CD4-positive, alpha-beta T cell treated with Interferon alpha-2 for 1 hour (primary cell): Measurements from ENCODE around the gene MAP3K14.
A peak's percentile ranks its signal among the peaks of the same experiment; 100 is the strongest.

Source experiments
- DNase-seq, 2 donors: peaks; one replicate each; pipeline ENCODE4 v3.0.0-alpha.2; 2020 to 2022

The MAP3K14 gene

DNA sequence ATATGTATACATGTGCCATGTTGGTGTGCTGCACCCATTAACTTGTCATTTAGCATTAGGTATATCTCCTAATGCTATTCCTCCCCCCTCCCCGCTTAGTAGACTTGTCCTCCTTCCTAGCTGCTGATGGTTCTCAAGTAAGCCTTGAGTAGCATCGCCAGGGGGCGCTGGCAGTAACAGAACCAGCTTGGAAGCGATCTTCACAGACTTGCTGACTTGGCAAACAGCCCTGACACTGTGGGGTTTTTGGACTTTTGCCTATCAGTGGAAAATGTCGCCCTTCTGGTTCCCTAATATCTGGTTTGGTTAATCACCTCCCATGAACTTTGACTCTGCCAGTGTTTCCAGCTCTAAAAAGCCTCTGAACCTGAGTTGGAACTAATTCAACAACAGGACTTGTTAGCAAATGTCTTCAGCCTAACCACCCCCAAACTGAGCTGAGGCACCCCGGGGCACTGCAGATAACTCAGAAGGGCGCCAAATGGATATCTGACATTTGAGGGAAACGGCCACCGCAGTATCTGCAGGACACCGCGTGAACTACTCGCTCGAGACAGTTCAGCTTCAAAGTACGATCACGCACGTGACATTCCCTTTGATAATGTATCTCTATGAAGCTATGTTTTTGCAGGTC lies 39.5 kb downstream of the MAP3K14 start:
- DNase-seq, result peak; percentile 89 to 91

- DNase-seq, result no peak
Measured at GRCh38 chr17:45276031-45276430, 40.8 kb downstream of the MAP3K14 start.

- DNase-seq, result no peak
Measured at GRCh38 chr17:45274033-45274432, 42.8 kb downstream of the MAP3K14 start.

DNA sequence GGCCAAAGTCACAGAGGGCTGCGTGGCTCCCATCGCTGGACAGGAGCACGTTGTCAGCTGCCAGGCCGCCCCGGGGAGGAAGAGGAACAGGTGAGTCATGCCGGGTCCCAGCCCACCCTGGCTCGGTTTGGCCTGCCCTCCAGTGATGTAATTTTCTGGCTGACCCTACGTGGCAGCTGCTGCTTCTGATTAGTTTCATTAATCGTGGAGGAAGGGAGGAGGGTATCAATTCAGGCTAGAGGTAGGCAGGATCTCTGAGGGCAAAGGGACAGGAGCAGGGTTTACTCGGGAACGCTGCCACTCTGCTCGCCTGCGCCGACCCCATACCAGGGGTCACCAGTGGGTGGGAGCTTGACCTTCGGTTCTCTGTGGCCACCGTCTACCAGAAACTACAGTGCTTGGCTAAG lies 43.3 kb downstream of the MAP3K14 start:
- no peak for DNase-seq

- DNase-seq, result no peak
Measured at GRCh38 chr17:45271603-45272002, 45.2 kb downstream of the MAP3K14 start.

DNA sequence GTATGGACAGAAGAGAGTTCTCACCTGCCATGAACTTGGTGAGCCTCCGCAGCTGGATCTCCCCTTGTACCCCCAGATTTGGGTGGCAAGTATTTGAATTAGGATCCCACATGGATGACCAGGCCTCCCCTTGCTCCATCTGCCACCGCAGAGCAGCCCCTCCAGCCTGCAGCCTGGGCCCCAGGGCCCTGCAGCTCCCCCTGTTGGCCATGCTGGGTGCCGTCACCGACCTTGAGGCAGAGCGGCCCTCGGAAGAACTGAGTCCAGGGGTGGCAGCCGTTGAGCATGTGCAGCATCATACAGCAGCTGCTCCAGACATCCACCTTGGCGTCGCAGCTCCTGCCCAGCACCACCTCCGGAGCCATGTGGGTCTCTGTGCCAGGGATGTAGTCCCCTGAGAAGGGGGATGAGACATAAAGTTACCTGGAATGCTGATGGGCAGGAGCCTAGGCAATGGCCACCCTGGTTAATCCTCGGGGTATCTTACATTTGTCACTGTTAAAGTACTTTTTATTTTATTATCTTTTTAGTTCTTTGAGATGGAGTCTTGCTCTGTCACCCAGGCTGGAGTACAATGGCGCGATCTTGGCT lies 45.9 kb downstream of the MAP3K14 start:
- DNase-seq, result peak; percentile 37 to 61

GRCh38 chr17:45269912-45270311 lies 46.9 kb downstream of the MAP3K14 start:
- DNase-seq, result no peak

DNA sequence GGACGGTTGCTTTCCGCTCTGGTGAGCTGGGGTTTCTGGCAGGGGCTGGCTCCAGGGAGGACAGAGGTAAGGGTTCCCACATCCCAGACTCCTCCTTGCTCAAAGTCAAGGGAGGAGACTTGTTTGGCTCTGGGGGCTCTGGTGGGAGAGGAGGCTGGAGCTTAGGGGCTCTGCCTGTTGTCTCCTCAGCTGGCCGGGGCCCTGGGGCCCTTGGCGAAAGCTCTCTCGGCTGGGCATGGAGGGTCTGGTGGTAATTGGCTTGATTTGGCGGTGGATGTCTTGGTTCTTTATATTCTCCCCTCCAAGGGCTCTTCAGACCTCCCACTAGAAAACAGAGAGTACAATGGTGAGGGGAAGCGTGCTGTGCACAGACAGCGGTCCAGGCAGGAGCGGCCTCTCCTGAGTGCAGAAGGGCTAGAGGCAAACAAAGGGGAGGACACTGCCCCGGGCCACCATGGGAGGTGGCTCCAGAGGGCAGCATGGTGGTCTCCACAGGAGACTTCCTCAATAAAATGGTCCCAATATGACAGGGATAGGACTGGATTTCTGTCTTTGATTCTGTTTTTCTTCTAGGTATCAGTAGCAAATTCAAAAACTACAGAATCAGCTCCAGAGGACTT lies 49.3 kb downstream of the MAP3K14 start:
- no peak for DNase-seq

GRCh38 chr17:45266372-45266926 lies 50.4 kb downstream of the MAP3K14 start:
- DNase-seq, result no peak

- no peak for DNase-seq
Measured at GRCh38 chr17:45265821-45266220, 51.0 kb downstream of the MAP3K14 start.

- no peak for DNase-seq
Measured at GRCh38 chr17:45264988-45265387, 51.8 kb downstream of the MAP3K14 start.

GRCh38 chr17:45264430-45264829 lies 52.4 kb downstream of the MAP3K14 start:
- no peak for DNase-seq

DNA sequence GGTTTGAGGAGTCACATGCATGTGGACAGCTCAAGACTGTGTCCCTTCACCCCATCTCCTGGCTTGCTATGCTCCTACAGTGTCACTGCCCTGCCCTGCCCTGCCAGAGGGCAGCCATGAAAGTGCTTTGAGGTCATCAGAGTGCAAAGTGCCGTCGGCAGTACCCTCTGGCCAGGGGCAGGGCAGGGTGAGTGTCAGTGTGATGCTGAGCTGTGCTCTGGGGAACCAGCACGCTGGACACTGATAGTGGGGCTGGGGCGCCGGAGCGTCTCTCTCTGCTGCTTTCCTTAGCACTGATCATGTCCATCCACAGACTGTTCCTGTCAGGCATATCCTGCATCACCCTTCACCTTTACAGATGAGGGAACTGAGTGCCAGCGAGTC lies 53.4 kb downstream of the MAP3K14 start:
- no peak for DNase-seq

GRCh38 chr17:45262516-45263476 lies 54.0 kb downstream of the MAP3K14 start:
- DNase-seq, result no peak

DNA sequence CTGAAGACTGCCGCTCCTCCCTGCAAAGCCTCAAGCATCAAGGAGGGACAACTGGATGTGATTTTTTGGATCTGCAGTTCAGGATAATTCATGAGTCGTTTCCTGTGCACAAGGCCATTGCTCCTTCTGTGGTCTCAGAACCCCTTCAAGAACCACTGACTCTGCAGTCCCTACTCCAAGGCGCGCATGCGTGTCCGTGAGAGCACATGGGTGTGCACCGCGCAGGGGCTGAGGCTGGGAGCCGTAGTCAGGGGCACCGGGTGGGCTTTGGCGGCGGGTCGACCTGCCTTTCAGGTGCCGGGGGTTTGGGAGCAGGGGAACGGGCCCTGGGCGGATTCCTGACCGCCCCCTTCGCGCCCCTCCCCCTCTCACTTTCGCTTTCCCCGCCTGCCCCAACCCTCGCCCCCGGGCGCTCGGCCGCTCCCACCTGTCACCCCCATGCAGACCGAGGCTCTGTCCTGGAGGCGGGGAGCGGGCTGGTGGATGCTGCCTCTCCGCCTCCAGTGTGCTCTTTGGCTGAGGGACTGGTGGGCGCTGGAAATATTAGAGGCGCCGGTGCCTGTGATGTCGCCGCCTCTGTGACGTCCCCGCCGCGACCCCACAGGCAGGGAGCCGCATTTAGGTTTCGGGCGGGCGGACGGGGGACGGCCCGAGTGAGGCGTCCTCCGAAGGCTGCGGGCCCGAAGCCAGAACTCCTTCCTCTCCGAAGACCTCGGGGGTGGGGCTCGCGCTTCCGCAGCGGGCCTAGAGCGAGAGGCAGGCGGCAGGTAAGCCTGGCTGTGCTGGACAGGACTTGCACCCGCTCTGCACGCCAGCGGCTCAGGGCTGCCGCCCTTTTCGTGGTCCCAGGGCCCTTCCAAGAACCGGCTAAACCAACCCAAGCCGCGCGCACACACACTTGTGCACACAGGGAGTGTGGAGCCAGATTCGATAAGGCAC lies 55.0 kb downstream of the MAP3K14 start, which contains the start of gene SPATA32:
TSS of gene SPATA32 (minus strand) at position 518 of the 939 bp plus-strand sequence. CDS start at position 440, 78 bp downstream.
- DNase-seq, result peak; percentile 55 to 68

DNA sequence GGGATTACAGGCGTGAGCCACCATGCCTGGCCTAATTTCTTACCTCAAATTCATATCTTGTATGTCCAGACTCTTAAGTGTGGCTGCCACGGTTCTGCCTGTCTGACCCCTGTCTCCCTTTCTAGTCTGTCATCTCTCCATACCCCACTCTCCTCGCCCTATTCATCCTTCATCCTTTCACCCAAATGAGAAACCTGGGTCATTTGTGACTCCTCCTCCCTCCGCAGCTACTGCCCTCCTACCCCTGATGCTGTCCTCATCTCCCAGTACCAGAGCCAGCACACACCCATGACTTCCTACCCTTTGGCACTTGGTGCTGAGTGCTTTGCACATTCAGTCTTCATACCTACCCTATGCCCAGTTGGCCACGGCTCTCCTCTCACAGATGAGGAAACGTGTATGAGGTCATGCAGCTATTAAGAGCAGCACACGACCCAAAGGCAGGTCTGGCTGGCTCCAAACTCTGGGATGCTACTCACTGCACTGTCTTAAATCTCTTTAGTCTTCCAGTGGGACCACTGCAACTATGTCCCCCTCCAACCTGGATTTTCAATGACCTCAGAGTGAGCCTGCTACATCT lies 56.5 kb downstream of the MAP3K14 start:
- DNase-seq, result no peak

DNA sequence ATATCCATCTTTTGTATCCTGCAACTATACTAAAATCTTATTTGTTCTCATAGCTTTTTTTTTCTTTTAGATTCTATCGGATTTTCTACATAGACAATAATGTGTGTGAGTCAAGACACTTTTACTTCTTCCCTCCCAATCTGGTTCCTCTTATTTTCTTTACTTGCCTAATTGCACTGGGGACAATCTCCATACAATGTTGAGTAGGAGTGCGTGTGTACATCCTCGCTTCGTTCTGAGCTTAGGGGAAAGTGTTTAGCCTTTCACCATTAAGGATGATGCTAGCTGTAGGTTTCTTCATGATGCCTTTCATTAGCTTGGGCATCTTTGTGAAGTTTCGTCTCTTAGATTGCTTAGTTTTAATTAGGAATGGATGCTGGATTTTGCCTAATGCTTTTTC lies 57.8 kb downstream of the MAP3K14 start:
- no peak for DNase-seq

GRCh38 chr17:45257115-45257514 lies 59.7 kb downstream of the MAP3K14 start:
- DNase-seq, result no peak

GRCh38 chr17:45256114-45256966 lies 60.5 kb downstream of the MAP3K14 start:
- no peak for DNase-seq

DNA sequence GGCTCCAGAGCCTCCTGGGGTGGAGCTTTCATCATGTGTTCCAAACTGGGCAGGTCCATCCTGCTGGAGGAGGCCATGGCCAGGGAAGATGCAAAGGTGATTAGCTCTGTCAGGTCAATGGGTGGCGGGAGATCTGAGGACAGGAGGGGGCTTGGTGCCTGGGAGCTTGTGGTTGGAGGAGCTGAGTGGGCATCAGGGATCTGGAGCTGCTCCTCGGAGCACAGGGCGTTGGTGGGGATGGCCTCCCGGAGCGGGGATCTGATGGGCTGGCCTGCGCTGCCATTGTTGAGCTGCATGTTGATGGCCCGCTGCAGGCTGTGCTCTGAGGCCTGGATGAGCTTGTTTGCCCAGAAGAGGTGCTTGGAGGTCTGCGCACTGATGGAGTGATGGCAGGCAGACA lies 61.5 kb downstream of the MAP3K14 start:
- no peak for DNase-seq
